AML-193 (cell line): ENCODE data around the gene ARHGDIG.
A peak's percentile ranks its signal among the peaks of the same experiment; 100 is the strongest.

Source experiments
- DNase-seq, 2 experiments: peaks; one replicate each; lab custom pipeline; 2025; lab: John Stamatoyannopoulos, UW

ARHGDIG gene

DNA sequence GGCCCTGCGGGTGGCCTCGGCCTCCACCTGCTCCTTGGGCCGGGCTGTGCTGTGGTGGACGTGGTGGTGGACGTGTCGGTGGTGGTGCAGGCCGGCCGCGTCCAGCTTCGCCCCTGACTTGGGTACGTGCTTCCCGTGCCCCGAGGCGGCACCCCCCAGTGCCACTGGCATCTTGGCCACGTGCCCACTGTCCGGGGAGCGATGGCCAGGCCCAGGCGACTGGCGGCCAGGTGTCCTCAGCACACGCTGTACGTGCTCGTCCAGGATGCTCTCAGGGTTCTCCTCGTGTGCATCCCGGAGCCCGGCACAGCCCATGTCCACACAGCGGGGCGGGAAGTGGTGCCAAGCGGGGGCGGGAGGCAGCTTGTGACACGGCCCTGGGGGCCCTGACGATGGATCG lies 17.4 kb downstream of the ARHGDIG start:
- DNase-seq = no peak

DNA sequence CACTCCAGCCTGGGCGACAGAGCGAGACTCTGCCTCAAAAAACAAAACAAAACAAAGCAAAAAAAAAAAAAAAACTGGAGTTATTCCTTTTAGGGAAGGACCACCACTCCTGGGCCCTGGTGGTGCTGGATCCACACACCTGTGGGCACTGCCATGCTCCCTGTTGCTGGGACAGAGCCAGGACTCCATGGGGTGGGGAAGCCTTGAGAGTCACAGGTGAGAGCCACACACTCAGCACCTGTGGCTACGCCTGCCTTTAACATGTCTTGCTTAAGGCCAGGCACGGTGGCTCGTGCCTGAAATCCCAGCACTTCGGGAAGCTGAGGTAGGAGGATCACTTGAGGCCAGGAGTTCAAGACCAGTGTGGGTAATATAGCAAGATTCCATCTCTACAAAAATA lies 20.8 kb downstream of the ARHGDIG start:
- DNase-seq = no peak

GRCh38 chr16:301950-302349 lies 21.6 kb downstream of the ARHGDIG start:
- no peak for DNase-seq

DNA sequence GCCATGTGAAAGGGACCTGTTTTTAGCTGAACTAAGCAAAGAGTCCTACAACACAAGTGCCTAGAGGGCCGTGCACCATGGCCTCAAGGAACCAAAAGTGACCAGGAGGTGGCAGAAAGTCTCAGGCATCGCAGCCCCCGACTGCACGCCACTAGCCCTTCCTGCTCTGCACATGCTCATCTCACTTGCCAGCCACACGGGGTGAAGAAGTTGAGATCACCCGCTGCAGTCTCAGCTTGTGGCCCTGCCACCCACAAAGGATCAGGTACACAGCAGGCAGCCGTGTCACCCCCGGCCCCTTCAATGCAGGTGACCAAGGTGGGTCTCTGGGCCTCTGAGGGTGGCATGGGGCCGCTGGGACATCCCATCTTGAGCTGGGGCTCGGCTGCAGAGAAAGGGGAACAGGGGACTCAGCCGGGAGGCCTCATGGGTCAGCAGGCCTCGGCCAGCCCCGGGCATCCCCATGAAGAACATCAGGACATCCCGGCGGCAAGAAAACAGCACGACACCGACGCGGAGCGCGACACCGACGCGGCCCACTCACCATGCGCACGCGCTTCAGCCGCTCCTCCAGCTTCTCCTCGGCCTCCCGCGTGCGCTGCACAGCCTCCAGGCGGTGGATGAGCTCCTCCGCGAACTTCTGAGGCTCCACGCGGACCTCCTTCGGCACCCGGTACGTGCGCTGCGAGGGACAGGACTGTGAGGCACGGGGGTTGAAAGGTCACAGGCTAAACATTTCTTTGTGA lies 23.5 kb downstream of the ARHGDIG start:
- DNase-seq = peak in 1 of 2 experiments; percentile 4

DNA sequence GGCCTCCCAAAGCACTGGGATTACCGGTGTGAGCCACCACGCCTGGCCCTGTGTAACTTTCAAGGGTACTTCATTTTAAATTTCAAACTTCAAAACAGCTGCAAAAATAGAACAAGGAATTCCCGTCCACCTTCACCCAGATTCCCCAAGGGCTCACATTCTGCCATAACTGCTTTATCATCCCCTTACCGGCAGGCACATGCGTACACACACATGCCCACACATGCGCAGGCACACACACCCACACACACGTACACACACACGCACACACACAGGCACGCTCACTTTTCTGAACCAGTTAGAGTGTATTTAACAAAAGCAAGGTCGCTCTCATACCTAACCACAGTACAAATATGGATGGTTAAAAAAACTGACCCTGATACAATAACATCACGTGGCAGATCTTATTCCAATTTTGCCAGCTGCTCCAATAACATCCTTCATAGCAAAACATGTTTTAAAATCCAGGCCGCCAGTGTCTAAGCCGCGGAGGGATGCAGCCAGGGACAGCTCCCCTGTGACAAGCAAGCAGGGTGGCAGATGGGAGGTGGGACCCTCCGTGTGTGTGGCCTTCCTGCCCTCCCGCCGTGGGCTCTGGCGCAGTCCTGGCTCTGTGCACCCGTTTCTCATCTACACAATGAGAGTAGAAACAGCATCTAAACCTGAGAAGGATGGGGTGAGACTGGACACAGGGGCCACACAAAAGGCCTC lies 25.7 kb downstream of the ARHGDIG start:
- DNase-seq = no peak

DNA sequence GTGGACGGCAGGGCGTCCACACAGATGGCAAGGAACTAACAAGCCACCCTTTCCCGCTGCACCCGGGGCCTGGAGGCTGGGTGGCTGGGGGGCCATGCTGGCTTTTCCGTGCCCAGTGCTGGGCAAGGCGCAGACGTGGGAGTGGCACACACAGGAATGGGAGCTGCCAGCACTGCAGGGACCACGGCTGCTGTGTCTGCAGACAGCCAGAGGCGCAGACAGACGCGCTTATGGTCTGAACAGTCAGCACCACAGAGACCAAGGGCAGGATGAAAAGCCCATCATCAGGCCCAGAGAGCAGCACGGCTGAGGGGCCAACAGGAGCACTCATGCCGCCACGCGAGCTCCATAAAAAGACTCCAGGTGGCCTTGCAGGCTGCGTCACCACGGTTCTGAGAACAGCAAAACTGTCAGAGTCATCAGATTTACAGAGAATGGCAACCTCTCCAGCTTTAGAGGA lies 26.6 kb downstream of the ARHGDIG start:
- DNase-seq = no peak

DNA sequence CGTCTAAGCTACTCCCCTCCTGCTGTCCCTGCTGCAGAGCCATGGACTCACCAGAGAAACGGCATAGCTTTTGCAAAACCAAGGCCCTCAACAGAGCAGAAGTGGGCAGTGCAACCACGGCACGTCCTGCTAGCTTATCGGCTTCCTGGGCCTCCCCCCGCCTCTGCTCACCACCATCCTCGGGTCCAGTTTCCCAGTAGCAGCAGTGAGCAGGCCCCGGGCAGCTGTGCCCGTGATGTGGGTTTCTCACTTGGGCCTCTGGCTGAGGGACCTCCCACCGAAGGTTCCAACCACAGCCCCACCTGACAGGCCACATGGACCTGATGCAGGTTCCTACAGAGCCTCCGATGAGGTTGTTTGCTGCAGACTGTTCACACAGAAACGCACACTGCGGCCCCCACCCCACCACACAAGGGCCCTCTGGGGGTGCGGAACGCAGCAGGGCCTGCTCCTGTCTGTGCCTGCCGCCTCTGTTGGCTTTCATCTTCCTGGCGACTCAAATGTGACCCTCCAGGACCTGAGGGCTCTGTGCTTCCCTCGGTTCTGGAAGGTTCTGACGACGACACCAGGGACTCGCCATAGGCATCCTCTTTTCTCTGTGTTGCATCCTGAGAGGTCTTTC lies 27.4 kb downstream of the ARHGDIG start:
- no peak for DNase-seq

DNA sequence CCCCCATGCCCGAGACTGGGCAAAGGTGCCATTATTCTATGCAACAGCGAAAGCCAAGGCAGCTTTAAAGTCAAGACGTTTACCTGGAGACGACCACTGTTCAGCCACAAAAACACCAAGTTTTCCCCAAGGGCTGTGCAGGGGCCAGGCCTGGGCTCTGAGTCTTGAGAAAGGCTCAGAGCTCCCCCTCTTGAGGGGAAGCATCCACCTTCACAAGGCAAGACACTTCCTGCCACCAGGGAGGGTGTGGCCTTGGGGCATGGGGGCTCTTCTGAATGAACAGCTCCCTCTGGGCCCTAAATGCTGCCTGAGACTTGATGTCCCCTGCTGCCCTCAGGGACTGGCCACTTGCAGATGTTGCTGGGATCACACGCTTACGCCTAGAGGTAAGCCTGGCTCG lies 29.1 kb downstream of the ARHGDIG start:
- DNase-seq = no peak

DNA sequence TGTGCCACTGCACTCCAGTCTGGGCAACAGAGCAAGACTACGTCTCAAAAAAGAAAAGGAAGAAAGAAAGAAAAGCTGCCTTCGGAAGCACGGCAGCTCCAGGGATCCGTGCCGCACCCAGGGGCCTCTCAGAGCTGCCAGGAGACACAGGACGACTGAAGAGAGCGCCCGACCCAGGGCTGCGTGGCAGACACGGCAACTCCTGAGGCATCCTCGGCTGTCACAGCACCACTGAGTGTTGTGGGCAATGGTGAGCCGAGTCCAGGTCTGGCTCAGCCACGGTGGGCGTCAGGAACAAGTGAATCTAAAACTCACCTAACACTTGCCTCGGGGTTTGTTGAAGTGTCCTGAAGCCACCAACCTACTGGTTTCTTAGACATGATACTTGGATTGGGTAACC lies 31.3 kb downstream of the ARHGDIG start:
- no peak for DNase-seq

GRCh38 chr16:314351-314750 lies 34.0 kb downstream of the ARHGDIG start:
- no peak for DNase-seq

DNA sequence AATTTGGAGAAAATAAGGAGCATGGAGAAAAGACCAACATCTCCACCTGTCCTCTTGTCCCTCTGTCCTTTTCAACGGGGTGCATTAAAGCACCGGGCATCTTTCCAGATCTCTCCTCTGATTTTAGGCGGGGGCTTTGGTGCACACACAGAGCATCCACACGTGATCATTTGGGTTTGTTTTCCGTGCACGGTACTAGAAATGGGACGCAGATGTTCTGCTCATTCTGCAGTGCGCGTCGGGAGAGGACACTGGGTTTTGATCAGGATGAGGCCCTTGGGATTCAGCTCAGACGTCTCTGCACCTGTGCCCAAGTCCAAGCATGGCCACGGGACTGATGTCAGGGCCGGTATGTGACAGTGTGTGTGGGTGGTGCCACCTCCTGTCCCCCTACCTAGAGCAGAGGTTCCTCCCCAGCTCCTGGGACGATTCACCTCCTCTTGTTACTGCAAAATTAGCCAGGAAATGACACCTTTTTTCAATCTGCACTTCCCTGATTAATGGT lies 34.5 kb downstream of the ARHGDIG start:
- no peak for DNase-seq

- no peak for DNase-seq
These were observed 36.5 kb downstream of the ARHGDIG start for GRCh38 chr16:316741-317464.

- DNase-seq = no peak
These were observed 37.2 kb downstream of the ARHGDIG start for GRCh38 chr16:317583-317982.

DNA sequence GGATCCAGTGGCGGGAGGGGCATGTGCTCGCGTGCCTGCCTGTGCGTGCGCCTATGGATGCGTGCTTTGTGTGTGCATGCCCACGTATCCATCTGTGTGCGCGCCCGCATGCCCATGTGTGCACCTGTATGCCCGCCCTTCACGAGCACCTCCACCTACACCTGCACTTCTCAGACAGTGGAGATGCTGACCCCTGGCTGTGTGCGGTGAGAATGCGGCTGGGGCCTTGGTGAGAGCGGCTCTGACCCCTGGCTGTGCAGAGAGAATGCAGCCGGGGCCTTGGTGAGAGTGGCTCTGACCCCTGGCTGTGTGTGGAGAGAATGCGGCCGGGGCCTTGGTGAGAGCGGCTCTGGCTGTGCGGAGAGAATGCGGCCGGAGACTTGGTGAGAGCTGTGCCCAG lies 38.2 kb downstream of the ARHGDIG start:
- no peak for DNase-seq

DNA sequence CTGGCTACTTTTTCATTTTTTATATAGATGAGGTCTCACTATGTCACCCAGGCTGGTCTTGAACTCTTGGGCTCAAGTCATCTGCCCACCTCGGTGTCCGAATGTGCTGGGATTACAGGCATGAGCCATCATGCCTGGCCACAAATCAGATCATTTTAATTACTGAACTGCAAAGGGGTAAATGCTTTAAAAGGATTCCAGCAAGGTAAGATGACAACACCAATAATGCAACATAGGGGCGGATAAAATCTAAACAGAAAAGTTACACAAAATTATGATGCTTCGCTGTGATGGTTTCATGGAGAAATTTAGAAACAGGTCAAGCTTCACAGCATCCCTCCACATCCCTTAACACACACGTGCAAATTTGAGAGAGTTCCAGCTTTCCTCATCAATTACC lies 39.8 kb downstream of the ARHGDIG start:
- DNase-seq = no peak

GRCh38 chr16:321532-321931 lies 41.1 kb downstream of the ARHGDIG start:
- DNase-seq = no peak

- no peak for DNase-seq
These were observed 42.2 kb downstream of the ARHGDIG start for GRCh38 chr16:322476-323143.

DNA sequence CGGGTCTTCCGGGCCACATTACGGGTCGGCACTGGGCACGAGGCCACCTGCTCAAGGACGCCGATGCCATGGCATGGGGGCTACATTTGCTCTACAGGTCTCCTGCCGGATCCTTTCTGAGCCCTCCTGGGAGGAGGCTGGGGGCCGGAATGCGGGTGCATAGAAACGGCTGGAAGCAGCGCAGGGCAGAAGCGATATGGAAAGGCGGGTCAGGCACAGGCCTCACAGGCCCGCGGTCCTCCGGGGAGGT lies 43.7 kb downstream of the ARHGDIG start:
- no peak for DNase-seq

GRCh38 chr16:324451-325334 lies 44.3 kb downstream of the ARHGDIG start:
- no peak for DNase-seq

- no peak for DNase-seq
These were observed 45.2 kb downstream of the ARHGDIG start for GRCh38 chr16:325375-326145.
